ENCODE measurements around the gene STK38L. TPM values are rescaled to one million over a fixed set of nuclear protein-coding genes. Genes with fewer than 3 reads are reported as not detected.

STK38L gene
- total and polyA plus RNA-seq, 2 donors (not counting 1 experiment from before 2014, with no cell fraction given), result 16.5 to 19.9 TPM

DNA sequence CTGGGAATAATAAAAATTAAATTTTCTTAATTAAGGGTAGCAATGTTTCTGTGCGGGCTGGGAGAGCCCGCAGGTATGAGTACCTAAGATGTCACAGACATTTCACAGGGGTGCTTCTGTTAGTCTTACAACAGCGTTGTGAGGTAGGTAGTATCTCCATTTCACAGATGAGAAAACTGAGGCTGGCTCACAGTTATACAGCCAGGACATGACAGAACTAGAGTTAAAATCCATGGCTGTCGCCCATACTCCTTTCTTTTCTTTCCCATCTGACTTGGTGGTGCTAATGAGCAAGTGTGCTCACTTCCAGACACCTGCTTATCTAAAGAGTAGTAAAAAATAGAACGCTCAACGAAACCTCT, 90.6 kb downstream of the STK38L start:
- Histone ChIP-seq H3K79me2 (ENCODE audit: control insufficient read depth, insufficient read depth, low read length) (peaks cover 46% of the 10 kb centered on the region), H3K4me1 (ENCODE audit: control insufficient read depth, extremely low read depth, insufficient read depth, low read length) (peaks cover 13% of the 10 kb centered on the region), H3K9me3 (ENCODE audit: control insufficient read depth, insufficient read depth, low read depth, low read length) (no peaks in the 10 kb centered on the region), H3K9ac (ENCODE audit: insufficient read depth, low read length) (no peak overlapping the region), H2AFZ (ENCODE audit: low read length) (no peak overlapping the region), H4K20me1 (ENCODE audit: control insufficient read depth, extremely low read depth, insufficient read depth, low read length) (no peaks in the 10 kb centered on the region), H3K27ac (ENCODE audit: insufficient read depth, low read length) (no peak overlapping the region), H3K27me3 (ENCODE audit: control insufficient read depth, insufficient read depth, low read length) (no peaks in the 10 kb centered on the region), H3K36me3 (ENCODE audit: control insufficient read depth, insufficient read depth, low read length) (no peaks in the 10 kb centered on the region), H3K4me3 (replicated peaks in 1 of 4; ENCODE audit: control extremely low read depth in 1 of 4, insufficient read depth in 1 of 4, low read depth in 3 of 4, low read length in 4 of 4) (no peak overlapping the region), H3K4me2 (ENCODE audit: extremely low read depth, insufficient read depth, low read length) (no peak overlapping the region)
- TF ChIP-seq, protein P1, sequence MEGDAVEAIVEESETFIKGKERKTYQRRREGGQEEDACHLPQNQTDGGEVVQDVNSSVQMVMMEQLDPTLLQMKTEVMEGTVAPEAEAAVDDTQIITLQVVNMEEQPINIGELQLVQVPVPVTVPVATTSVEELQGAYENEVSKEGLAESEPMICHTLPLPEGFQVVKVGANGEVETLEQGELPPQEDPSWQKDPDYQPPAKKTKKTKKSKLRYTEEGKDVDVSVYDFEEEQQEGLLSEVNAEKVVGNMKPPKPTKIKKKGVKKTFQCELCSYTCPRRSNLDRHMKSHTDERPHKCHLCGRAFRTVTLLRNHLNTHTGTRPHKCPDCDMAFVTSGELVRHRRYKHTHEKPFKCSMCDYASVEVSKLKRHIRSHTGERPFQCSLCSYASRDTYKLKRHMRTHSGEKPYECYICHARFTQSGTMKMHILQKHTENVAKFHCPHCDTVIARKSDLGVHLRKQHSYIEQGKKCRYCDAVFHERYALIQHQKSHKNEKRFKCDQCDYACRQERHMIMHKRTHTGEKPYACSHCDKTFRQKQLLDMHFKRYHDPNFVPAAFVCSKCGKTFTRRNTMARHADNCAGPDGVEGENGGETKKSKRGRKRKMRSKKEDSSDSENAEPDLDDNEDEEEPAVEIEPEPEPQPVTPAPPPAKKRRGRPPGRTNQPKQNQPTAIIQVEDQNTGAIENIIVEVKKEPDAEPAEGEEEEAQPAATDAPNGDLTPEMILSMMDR (conservative IDR thresholded peaks at IDR 0.05 in 1 of 2, IDR thresholded peaks at IDR 0.05 in 1 of 2; ENCODE audit: low read depth in 1 of 2, low read length in 2 of 2), result no peak
- no peak for TF ChIP-seq EZH2 (IDR thresholded peaks at IDR 0.05; ENCODE audit: low read length, missing control alignments)
- no peak for DNase-seq (ENCODE audit: low read depth in 2 of 2)

DNA sequence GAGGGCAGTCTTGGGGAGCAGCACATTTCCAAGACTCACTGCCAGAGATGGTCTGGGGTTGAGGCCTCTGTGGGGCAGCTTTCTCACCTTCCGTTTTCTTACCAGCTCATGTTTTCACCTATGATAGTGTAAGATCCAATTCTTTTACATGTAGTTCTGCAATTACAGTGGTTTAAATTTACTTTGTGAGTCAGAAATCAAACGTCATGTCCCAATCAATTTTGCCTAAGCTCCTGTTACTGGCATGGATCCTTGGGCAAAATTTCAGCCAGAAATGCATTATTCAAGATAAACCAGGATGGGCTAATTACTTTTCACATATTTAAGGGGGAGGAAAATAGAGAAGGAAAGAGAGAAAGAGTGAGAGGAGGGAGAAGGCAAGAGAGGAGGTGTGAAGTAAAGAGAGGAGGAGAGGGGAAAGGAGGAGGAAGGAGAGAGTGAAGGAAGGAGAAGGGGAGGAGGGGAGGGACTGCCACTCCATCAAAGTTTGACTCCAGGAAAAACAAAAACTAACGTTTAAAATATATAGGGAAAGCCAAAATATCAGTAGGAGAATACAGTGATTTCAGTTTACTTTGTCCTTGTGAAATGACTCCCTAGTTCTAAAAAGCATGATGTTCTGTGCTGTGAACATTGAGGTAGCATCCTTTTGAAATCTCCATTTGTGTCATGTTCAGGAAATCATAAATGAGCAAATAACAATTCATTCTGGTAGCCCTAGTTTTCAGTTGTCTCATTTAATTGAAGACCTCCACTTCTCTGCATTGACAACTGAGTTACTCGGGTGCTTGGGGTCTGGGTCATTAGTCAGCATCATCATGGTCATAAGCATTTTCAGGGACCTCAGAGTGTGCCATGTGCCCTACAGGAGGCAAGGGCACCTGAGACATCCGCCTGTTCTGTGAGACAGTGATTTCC, 91.5 kb downstream of the STK38L start:
- H4K20me1 ChIP-seq (ENCODE audit: control insufficient read depth, extremely low read depth, insufficient read depth, low read length), result no peaks in the 10 kb centered on the region
- no peaks in the 10 kb centered on the region for H3K36me3 ChIP-seq (ENCODE audit: control insufficient read depth, insufficient read depth, low read length)
- peaks cover 55% of the 10 kb centered on the region for H3K79me2 ChIP-seq (ENCODE audit: control insufficient read depth, insufficient read depth, low read length)
- no peak overlapping the region for H2AFZ ChIP-seq (ENCODE audit: low read length)
- H3K4me3 ChIP-seq (replicated peaks in 1 of 4; ENCODE audit: control extremely low read depth in 1 of 4, insufficient read depth in 1 of 4, low read depth in 3 of 4, low read length in 4 of 4), result no peak overlapping the region
- H3K4me2 ChIP-seq (ENCODE audit: extremely low read depth, insufficient read depth, low read length), result no peak overlapping the region
- peaks cover 10% of the 10 kb centered on the region for H3K4me1 ChIP-seq (ENCODE audit: control insufficient read depth, extremely low read depth, insufficient read depth, low read length)
- TF ChIP-seq EZH2 (IDR thresholded peaks at IDR 0.05; ENCODE audit: low read length, missing control alignments), result no peak
- TF ChIP-seq, protein P1 (conservative IDR thresholded peaks at IDR 0.05 in 1 of 2, IDR thresholded peaks at IDR 0.05 in 1 of 2; ENCODE audit: low read depth in 1 of 2, low read length in 2 of 2), result no peak
- H3K9ac ChIP-seq (ENCODE audit: insufficient read depth, low read length), result no peak overlapping the region
- H3K27ac ChIP-seq (ENCODE audit: insufficient read depth, low read length), result no peak overlapping the region
- no peaks in the 10 kb centered on the region for H3K9me3 ChIP-seq (ENCODE audit: control insufficient read depth, insufficient read depth, low read depth, low read length)
- DNase-seq (ENCODE audit: low read depth in 2 of 2), result peak; percentile 40 to 48
- no peaks in the 10 kb centered on the region for H3K27me3 ChIP-seq (ENCODE audit: control insufficient read depth, insufficient read depth, low read length)

DNA sequence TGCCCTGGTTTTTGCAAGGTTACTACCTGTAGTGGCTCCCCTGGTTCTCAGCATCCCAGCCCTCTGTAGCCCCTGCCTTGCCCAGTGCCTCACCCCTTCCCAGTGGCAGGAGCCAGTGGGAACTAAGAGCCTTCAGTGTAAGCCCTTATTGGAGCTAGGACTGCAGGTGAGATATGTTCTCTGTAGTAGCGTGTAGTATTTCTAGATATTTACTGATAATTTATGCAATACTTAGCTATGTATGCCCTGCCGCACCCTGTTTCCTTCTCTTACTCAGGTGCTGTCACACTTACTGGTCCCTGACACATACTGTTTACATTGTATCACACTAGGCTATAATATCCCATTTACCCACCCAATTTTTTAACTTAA, 92.2 kb downstream of the STK38L start:
- peaks cover 61% of the 10 kb centered on the region for H3K79me2 ChIP-seq (ENCODE audit: control insufficient read depth, insufficient read depth, low read length)
- no peak for TF ChIP-seq EZH2 (IDR thresholded peaks at IDR 0.05; ENCODE audit: low read length, missing control alignments)
- TF ChIP-seq, protein P1 (conservative IDR thresholded peaks at IDR 0.05 in 1 of 2, IDR thresholded peaks at IDR 0.05 in 1 of 2; ENCODE audit: low read depth in 1 of 2, low read length in 2 of 2), result no peak

More for the DNA sequence above, 92.2 kb downstream of the STK38L start:
- Histone ChIP-seq H3K4me1 (ENCODE audit: control insufficient read depth, extremely low read depth, insufficient read depth, low read length) (peaks cover 9% of the 10 kb centered on the region), H3K27ac (ENCODE audit: insufficient read depth, low read length) (no peak overlapping the region), H3K4me3 (replicated peaks in 1 of 4; ENCODE audit: control extremely low read depth in 1 of 4, insufficient read depth in 1 of 4, low read depth in 3 of 4, low read length in 4 of 4) (no peak overlapping the region), H3K27me3 (ENCODE audit: control insufficient read depth, insufficient read depth, low read length) (no peaks in the 10 kb centered on the region), H4K20me1 (ENCODE audit: control insufficient read depth, extremely low read depth, insufficient read depth, low read length) (no peaks in the 10 kb centered on the region), H3K36me3 (ENCODE audit: control insufficient read depth, insufficient read depth, low read length) (no peaks in the 10 kb centered on the region), H3K9me3 (ENCODE audit: control insufficient read depth, insufficient read depth, low read depth, low read length) (no peaks in the 10 kb centered on the region), H3K9ac (ENCODE audit: insufficient read depth, low read length) (no peak overlapping the region), H3K4me2 (ENCODE audit: extremely low read depth, insufficient read depth, low read length) (no peak overlapping the region), H2AFZ (ENCODE audit: low read length) (no peak overlapping the region)
- DNase-seq (ENCODE audit: low read depth in 2 of 2), result no peak

All from fibroblast of lung (primary cell).